DND-41 (cell line): Measurements from ENCODE around the gene ATP6V0A1.

Source experiments
- CTCF ChIP-seq: IDR thresholded peaks from 2 replicates; pipeline ENCODE4 v1.5.1; 2012; ENCODE audit warnings: borderline replicate concordance, low read length, moderate library complexity, mild to moderate bottlenecking; ENCODE audit not compliant: poor library complexity, severe bottlenecking; ENCODE audit errors: extremely low read depth
- EZH2 ChIP-seq: IDR thresholded peaks from 3 replicates; pipeline ENCODE4 v1.6.1; 2012; ENCODE audit warnings: borderline replicate concordance, low read depth, mild to moderate bottlenecking, moderate library complexity, low read length, inconsistent platforms; ENCODE audit not compliant: severe bottlenecking

GRCh38 chr17:42460371-42460770 lies 1.7 kb downstream of the ATP6V0A1 start:
- TF ChIP-seq CTCF (no peak), EZH2 (no peak)
